ENCODE measurements around the gene EHD4.

DNA sequence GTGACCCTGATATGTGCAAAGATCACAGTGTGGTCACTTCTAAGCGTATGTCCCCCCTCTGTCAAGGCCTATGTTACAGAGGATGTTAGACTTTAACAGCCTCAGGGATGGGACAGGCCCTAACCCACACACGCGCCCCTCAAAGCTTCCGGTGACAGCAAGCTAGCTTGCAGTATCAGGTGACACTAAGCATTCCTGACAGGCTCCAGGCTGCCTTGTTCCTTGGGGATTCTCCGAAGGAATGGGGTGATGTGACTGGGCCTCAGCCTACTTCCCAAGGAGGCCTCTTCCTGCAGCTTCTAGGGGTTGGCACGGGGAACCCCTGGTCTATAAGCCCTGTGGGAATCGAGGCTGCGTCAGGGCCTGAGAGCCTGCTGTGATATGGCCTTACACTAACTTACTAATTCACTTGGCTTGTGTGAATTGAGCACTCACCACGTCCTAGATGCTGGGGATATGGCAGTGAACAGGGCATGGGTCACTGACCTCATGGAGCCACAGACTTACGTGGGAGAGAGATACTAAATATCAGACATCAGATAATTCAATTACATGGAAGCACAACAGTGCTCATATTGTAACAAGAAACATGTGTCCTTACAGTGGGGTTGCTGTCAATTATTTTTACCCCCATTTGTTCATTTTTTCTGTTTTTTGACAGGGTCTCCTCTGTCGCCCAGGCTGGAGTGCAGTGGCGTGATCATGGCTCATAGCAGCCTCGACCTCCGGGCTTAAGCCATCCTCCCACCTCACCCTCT lies 67.1 kb downstream of the EHD4 start:
- no peak for TF ChIP-seq YY1 (IDR thresholded peaks at IDR 0.05; ENCODE audit: insufficient read depth, insufficient read length)
- no peak for TF ChIP-seq ZNF274 (IDR thresholded peaks at IDR 0.05; ENCODE audit: low read depth, low read length)
- no peak for TF ChIP-seq SUZ12 (IDR thresholded peaks at IDR 0.05; ENCODE audit: extremely low read depth, insufficient read depth, insufficient read length)
